ENCODE results near the gene NDUFAF7.

Gene NDUFAF7

DNA sequence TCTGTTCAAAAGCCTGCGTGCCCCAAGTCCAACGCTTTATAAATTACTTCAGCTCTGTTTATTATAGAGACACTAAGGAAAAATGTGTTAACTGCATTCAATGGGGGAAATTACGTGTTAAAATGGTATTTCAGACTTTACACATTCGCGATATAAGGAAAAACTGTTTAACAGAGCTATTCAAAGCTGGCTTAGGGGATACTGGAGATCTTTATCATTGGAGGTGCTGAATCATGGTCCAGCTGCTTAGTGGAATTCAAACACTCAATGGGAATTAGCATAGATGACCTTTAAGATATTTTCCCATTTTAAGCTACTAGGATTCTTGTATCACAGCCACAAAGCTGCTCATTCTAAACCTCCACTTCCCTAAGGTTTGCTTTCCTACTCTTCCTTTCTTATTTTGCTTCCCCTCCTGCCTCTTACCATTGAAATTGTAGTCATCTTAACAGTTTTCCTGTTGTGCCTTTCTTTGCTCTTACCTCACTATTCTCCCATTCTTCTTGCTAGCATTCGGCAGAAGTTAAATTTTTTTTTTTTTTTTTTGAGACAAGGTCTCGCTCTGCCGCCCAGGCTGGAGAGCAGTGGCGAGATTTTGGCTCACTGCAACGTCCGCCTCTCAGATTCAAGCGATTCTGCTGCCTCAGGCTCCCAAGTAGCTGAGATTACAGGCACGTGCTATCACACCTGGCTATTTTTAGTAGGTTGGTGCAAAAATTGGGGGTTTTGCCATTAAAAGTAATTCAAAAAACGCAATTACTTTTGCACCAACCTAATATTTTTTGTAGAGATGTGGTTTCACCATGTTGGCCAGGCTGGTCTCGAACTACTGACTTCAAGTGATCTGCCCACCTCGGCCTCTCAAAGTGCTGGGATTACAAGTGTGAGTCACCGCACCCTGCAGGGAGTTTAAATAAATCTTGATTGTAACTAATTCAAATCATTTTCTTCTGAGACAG, 49.5 kb upstream of the NDUFAF7 start:
- ChIA-PET POLR2A (no interaction called here), CTCF (interaction anchor here (0.6 to 1.5 kb wide), 2 partner anchors 13 to 367 kb away, joined by 4 to 5 read pairs; no protein-coding TSS in a partner anchor)
- H3K36me3 ChIP-seq (ENCODE audit: control insufficient read depth in 2 of 2, insufficient read depth in 1 of 2, low read length in 2 of 2), result no peaks in the 10 kb centered on the region
- TF ChIP-seq ZNF701 (tag by site-specific recombination; IDR thresholded peaks at IDR 0.05) (no peak), ZNF626 (tag by site-specific recombination; IDR thresholded peaks at IDR 0.05) (no peak), ZNF768 (tag by site-specific recombination; IDR thresholded peaks at IDR 0.05) (no peak), ZNF175 (tag by site-specific recombination; IDR thresholded peaks at IDR 0.05) (no peak), FEZF1 (tag by site-specific recombination; IDR thresholded peaks at IDR 0.05) (no peak), ZNF19 (tag by site-specific recombination; IDR thresholded peaks at IDR 0.05; ENCODE audit: low read depth) (no peak), ZNF248 (tag by site-specific recombination; IDR thresholded peaks at IDR 0.05) (no peak), GLI4 (tag by site-specific recombination; IDR thresholded peaks at IDR 0.05) (no peak), ZNF202 (tag by site-specific recombination; IDR thresholded peaks at IDR 0.05; ENCODE audit: borderline replicate concordance) (no peak), YY1 (tag by site-specific recombination; IDR thresholded peaks at IDR 0.05) (no peak)
- TF ChIP-seq, protein P1, sequence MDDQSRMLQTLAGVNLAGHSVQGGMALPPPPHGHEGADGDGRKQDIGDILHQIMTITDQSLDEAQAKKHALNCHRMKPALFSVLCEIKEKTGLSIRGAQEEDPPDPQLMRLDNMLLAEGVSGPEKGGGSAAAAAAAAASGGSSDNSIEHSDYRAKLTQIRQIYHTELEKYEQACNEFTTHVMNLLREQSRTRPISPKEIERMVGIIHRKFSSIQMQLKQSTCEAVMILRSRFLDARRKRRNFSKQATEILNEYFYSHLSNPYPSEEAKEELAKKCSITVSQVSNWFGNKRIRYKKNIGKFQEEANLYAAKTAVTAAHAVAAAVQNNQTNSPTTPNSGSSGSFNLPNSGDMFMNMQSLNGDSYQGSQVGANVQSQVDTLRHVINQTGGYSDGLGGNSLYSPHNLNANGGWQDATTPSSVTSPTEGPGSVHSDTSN (CRISPR knock-in tag; IDR thresholded peaks at IDR 0.05), result no peak
- H3K4me1 ChIP-seq (ENCODE audit: control insufficient read depth, insufficient read depth, low read length), result no peaks in the 10 kb centered on the region
- H3K27ac ChIP-seq (ENCODE audit: extremely low read depth, low read depth, low read length), result no peak overlapping the region
- no peak overlapping the region for H3K4me3 ChIP-seq (ENCODE audit: low read depth, low read length)
- H3K9me3 ChIP-seq (ENCODE audit: control insufficient read depth, insufficient read depth, low read depth, low read length), result no peaks in the 10 kb centered on the region

DNA sequence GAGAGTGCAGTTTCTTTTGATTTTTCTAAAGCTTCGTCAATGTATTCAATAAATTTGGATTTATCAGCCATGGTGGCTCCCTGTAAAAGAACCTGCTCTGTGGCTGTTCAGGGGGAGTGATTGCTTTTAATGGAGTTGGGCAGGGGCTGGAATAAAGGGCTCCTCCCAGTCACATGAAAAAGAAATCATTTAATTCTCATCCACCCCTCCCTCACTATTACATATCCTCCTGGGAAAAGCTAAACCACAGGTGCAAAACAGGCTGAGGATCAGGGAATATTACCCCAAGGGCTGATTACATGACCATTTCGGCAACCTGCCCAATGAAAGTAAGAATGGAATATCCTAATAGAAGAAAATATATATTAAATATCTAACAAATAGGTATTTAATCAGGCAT, 42.9 kb upstream of the NDUFAF7 start, which contains the start of gene SULT6B1:
TSS of gene SULT6B1 (minus strand) at position 101 of the 400 bp plus-strand sequence. CDS start at position 71, 30 bp downstream.
- ChIA-PET POLR2A (interaction anchor here (0.9 kb wide), 1 partner anchor 43 kb away, joined by 3 read pairs; the partner anchor contains the start of genes CEBPZ and NDUFAF7), CTCF (interaction anchor here (1.2 kb wide), 2 partner anchors 10 to 12 kb away, joined by 3 read pairs; no protein-coding TSS in a partner anchor)
- no peak within 1 kb of the TSS for H3K27ac ChIP-seq (ENCODE audit: extremely low read depth, low read depth, low read length)

More for the DNA sequence above, 42.9 kb upstream of the NDUFAF7 start, which contains the start of gene SULT6B1:
- no peaks in the 10 kb centered on the region for H3K36me3 ChIP-seq (ENCODE audit: control insufficient read depth in 2 of 2, insufficient read depth in 1 of 2, low read length in 2 of 2)
- no peak within 1 kb of the TSS for H3K4me3 ChIP-seq (ENCODE audit: low read depth, low read length)
- H3K9me3 ChIP-seq (ENCODE audit: control insufficient read depth, insufficient read depth, low read depth, low read length), result no peaks in the 10 kb centered on the region
- peaks cover 6% of the 10 kb centered on the region; the same call in 1 of the 2 replicates for H3K4me1 ChIP-seq (ENCODE audit: control insufficient read depth, insufficient read depth, low read length)
- no peak for TF ChIP-seq SP2 (tag by site-specific recombination; IDR thresholded peaks at IDR 0.05)
- TF ChIP-seq ZNF843 (tag by site-specific recombination; IDR thresholded peaks at IDR 0.05), result no peak
- TF ChIP-seq TCF7L2 (IDR thresholded peaks at IDR 0.05; ENCODE audit: borderline replicate concordance, low read depth, low read length), result no peak
- TF ChIP-seq ZBTB48 (tag by site-specific recombination; IDR thresholded peaks at IDR 0.05), result no peak
- TF ChIP-seq, protein P2, sequence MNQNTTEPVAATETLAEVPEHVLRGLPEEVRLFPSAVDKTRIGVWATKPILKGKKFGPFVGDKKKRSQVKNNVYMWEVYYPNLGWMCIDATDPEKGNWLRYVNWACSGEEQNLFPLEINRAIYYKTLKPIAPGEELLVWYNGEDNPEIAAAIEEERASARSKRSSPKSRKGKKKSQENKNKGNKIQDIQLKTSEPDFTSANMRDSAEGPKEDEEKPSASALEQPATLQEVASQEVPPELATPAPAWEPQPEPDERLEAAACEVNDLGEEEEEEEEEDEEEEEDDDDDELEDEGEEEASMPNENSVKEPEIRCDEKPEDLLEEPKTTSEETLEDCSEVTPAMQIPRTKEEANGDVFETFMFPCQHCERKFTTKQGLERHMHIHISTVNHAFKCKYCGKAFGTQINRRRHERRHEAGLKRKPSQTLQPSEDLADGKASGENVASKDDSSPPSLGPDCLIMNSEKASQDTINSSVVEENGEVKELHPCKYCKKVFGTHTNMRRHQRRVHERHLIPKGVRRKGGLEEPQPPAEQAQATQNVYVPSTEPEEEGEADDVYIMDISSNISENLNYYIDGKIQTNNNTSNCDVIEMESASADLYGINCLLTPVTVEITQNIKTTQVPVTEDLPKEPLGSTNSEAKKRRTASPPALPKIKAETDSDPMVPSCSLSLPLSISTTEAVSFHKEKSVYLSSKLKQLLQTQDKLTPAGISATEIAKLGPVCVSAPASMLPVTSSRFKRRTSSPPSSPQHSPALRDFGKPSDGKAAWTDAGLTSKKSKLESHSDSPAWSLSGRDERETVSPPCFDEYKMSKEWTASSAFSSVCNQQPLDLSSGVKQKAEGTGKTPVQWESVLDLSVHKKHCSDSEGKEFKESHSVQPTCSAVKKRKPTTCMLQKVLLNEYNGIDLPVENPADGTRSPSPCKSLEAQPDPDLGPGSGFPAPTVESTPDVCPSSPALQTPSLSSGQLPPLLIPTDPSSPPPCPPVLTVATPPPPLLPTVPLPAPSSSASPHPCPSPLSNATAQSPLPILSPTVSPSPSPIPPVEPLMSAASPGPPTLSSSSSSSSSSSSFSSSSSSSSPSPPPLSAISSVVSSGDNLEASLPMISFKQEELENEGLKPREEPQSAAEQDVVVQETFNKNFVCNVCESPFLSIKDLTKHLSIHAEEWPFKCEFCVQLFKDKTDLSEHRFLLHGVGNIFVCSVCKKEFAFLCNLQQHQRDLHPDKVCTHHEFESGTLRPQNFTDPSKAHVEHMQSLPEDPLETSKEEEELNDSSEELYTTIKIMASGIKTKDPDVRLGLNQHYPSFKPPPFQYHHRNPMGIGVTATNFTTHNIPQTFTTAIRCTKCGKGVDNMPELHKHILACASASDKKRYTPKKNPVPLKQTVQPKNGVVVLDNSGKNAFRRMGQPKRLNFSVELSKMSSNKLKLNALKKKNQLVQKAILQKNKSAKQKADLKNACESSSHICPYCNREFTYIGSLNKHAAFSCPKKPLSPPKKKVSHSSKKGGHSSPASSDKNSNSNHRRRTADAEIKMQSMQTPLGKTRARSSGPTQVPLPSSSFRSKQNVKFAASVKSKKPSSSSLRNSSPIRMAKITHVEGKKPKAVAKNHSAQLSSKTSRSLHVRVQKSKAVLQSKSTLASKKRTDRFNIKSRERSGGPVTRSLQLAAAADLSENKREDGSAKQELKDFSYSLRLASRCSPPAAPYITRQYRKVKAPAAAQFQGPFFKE (tag by site-specific recombination; IDR thresholded peaks at IDR 0.05; ENCODE audit: borderline replicate concordance), result no peak

Data from HEK293 (cell line).